Mucosa of descending colon (tissue), 3 donors: ENCODE data around the gene RNF149. TPM values are rescaled to one million over a fixed set of nuclear protein-coding genes. Genes with fewer than 3 reads are reported as not detected.
A peak's percentile ranks its signal among the peaks of the same experiment; 100 is the strongest.

Experiments
- ATAC-seq: fragments of 200-7000 bp; cut with Tn5 transposase; one replicate; pipeline ENCODE4 v1.9.1; 2020; ENCODE audit warnings: mild to moderate bottlenecking, moderate library complexity
- DNase-seq, 3 donors: peaks; one replicate each; pipeline ENCODE4 v3.0.0-alpha.2; 2020
- H3K36me3 ChIP-seq: fragments of 200-600 bp; one replicate; pipeline ENCODE4 v1.8.0; 2021; ENCODE audit warnings: low read depth, mild to moderate bottlenecking
- H3K4me1 ChIP-seq: fragments of 200-600 bp; one replicate; pipeline ENCODE4 v1.8.0; 2021; ENCODE audit warnings: low read depth, mild to moderate bottlenecking
- H3K4me3 ChIP-seq: fragments of 200-600 bp; one replicate; pipeline ENCODE4 v1.8.0; 2021; ENCODE audit warnings: mild to moderate bottlenecking
- H3K9me3 ChIP-seq: fragments of 200-600 bp; one replicate; pipeline ENCODE4 v1.8.0; 2021; ENCODE audit warnings: mild to moderate bottlenecking
- intact Hi-C, 2 donors: fragments of 100-400 bp; cut with DNase I in 1 of 2; cut with micrococcal nuclease in 1 of 2; formaldehyde crosslinking; loops; one replicate each; pipeline versions ENCODE4 v1.11.0 to v1.11.1; 2022; cut with DNase I, micrococcal nuclease
- long read RNA-seq, 2 donors: library from polyadenylated mRNA; unstranded; transcript quantifications; one replicate each; pipeline ENCODE4 v2.0.0, GENCODE V29; 2019 to 2021
- total RNA-seq, 3 donors: library from RNA; stranded (reverse); fragmentation: NEBNext Ultra II Directional in 2 of 3; extraction: Animal tissue kit (Norgen Biotek cat#: 25700) in 2 of 3; gene quantifications; one replicate each; pipeline versions ENCODE4 v1.2.1 to v1.2.4, GENCODE V29; 2021 to 2023
- TF ChIP-seq, protein P1 (sequence below): fragments of 200-600 bp; IDR thresholded peaks from one replicate; pipeline ENCODE4 v1.8.0; 2022; ENCODE audit warnings: antibody characterized with exemption, mild to moderate bottlenecking
- donor health status: DM: no; HTN: no; CAD: no; lungs with moderate emphysema.
- donor health status: DM: no; HTN: no; CAD: no.
- donor health status: DM: no; HTN: yes; CAD: no.

The RNF149 gene, protein sequence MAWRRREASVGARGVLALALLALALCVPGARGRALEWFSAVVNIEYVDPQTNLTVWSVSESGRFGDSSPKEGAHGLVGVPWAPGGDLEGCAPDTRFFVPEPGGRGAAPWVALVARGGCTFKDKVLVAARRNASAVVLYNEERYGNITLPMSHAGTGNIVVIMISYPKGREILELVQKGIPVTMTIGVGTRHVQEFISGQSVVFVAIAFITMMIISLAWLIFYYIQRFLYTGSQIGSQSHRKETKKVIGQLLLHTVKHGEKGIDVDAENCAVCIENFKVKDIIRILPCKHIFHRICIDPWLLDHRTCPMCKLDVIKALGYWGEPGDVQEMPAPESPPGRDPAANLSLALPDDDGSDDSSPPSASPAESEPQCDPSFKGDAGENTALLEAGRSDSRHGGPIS
- total RNA-seq, result 10 to 100 TPM; 50.5 to 62.5 (median 56.3) TPM
- long read RNA-seq, donor 1, transcript RNF149-201 (7 exons, 2,458 nt), result major isoform, 74 of 84 reads
- long read RNA-seq, donor 1, partial matches to known transcripts, result 4 of 84 reads
- long read RNA-seq, donor 1, other reads (novel, unspliced or antisense), result 6 of 84 reads
- long read RNA-seq, donor 2, transcript RNF149-201 (7 exons, 2,458 nt), result major isoform, 74 of 84 reads
- long read RNA-seq, donor 2, partial matches to known transcripts, result 5 of 84 reads
- long read RNA-seq, donor 2, other reads (novel, unspliced or antisense), result 5 of 84 reads

DNA sequence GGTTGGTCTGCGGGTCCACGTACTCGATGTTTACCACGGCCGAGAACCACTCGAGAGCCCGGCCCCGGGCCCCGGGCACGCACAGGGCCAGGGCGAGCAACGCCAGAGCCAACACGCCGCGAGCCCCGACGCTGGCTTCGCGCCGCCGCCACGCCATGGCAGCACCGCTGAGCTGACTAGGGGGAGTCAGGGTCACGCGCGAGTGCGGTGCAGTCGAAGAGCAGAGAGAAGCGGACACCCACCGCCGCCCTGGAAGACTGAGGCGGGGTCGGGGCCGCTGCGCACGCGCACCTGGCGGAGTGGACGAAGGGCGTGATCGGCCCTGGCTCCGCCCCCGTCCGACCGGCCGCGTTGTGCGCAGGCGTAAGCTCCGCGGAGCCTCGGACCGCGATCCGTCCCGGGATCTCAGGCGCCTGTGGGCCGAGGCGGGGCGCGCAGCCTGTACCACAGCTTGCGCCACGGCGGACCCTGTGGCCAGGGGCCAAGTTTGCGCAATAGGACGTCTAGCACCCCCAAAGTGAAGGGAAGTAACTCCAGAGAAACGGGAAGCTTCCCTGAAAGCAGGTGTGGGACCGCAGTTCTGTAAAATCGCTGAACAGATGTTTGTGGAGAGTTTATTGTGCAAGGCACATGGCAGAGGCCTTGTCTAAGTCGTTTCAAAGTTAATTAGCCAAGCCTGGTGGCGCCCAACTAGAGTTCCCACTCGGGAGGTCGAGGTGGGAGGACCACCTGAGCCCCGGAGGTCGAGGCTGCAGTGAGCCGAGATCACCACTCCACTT, at the start of gene RNF149:
Gene RNF149, minus strand, starts transcription at position 270 of the 779 bp plus-strand sequence. Its CDS starts 113 bp downstream, at position 157.
- peak within 1 kb of the TSS; percentile 92 for H3K4me3 ChIP-seq
- H3K36me3 ChIP-seq, result no peaks in the 10 kb centered on the region
- ATAC-seq, result peak; percentile 93
- TF ChIP-seq, protein P1, sequence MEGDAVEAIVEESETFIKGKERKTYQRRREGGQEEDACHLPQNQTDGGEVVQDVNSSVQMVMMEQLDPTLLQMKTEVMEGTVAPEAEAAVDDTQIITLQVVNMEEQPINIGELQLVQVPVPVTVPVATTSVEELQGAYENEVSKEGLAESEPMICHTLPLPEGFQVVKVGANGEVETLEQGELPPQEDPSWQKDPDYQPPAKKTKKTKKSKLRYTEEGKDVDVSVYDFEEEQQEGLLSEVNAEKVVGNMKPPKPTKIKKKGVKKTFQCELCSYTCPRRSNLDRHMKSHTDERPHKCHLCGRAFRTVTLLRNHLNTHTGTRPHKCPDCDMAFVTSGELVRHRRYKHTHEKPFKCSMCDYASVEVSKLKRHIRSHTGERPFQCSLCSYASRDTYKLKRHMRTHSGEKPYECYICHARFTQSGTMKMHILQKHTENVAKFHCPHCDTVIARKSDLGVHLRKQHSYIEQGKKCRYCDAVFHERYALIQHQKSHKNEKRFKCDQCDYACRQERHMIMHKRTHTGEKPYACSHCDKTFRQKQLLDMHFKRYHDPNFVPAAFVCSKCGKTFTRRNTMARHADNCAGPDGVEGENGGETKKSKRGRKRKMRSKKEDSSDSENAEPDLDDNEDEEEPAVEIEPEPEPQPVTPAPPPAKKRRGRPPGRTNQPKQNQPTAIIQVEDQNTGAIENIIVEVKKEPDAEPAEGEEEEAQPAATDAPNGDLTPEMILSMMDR, result no peak
- no peaks in the 10 kb centered on the region for H3K9me3 ChIP-seq
- intact Hi-C loops, result no loop called here
- peaks cover 28% of the 10 kb centered on the region for H3K4me1 ChIP-seq
- DNase-seq, result peak; percentile 93 to 97 (median 96)

DNA sequence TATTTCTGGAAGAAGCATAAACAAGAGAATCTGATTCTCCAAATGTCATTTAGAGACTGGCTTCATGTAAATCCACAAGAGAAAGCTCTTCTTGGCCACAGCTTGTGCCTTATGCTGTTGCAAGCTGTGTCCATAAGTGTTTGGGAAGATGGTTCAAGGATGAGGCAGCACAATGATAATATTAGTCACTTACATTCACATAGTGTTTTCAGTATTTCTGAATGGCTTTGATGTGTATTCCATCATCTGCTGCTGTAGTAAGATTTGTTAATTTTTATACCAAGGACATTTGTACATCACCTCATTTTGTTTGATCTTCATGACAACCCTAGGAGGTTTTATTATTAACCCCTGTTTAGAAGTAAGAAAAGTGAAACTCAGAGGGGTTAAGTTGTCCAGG, 48.9 kb upstream of the RNF149 start:
- no peaks in the 10 kb centered on the region for H3K9me3 ChIP-seq
- no peaks in the 10 kb centered on the region for H3K36me3 ChIP-seq
- no peak overlapping the region for H3K4me3 ChIP-seq
- no peak for ATAC-seq
- no peaks in the 10 kb centered on the region for H3K4me1 ChIP-seq
- DNase-seq, result no peak
- intact Hi-C loops, result no loop called here
- TF ChIP-seq, protein P1, result no peak

DNA sequence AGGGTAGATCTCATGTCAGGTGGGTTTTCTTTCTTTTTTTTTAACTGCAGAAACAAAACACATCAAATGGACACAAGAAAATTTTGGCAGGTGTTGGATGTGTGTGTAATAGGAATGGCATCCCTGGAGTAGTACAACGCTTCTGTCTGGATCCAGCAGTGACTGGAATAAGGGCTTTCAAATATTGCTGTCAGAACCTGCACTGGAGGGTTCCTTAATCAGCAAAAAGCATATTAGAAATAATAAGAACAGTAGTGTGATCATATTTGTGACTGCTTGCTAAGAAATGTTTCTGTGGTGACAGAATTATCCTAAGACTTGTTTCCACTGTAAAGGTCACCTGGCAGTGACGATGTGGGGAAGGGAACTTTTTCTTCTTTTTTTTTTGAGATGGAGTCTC, 48.0 kb upstream of the RNF149 start:
- no peak for DNase-seq
- Histone ChIP-seq H3K4me3 (no peak overlapping the region), H3K9me3 (no peaks in the 10 kb centered on the region), H3K4me1 (no peaks in the 10 kb centered on the region), H3K36me3 (no peaks in the 10 kb centered on the region)
- TF ChIP-seq, protein P1, result no peak
- ATAC-seq, result no peak
- intact Hi-C loops, result no loop called here

GRCh38 chr2:101356055-101356454, 47.6 kb upstream of the RNF149 start:
- no peaks in the 10 kb centered on the region for H3K4me1 ChIP-seq
- no peaks in the 10 kb centered on the region for H3K36me3 ChIP-seq
- H3K4me3 ChIP-seq, result no peak overlapping the region
- DNase-seq (no peak), ATAC-seq (no peak)
- H3K9me3 ChIP-seq, result no peaks in the 10 kb centered on the region
- TF ChIP-seq, protein P1, result no peak
- intact Hi-C loops, result no loop called here

GRCh38 chr2:101355401-101356054, 47.0 kb upstream of the RNF149 start:
- intact Hi-C loops, result no loop called here
- Histone ChIP-seq H3K4me3 (no peak overlapping the region), H3K9me3 (no peaks in the 10 kb centered on the region), H3K4me1 (no peaks in the 10 kb centered on the region), H3K36me3 (no peaks in the 10 kb centered on the region)
- ATAC-seq (no peak), DNase-seq (no peak)
- TF ChIP-seq, protein P1, result no peak
